Caco-2 (cell line): ENCODE data around the gene LTO1. TPM values are rescaled to one million over a fixed set of nuclear protein-coding genes. Genes with fewer than 3 reads are reported as not detected.

Experiments used
- BruUV-seq: library from RNA; stranded (reverse); fragments of 400-500 nt; replicated peaks from 2 replicates; lab custom pipeline; 2021; lab: Mats Ljungman, UMichigan
- CTCF ChIA-PET: fragments of 300-600 bp; sonication (Branson Sonifier 250); formaldehyde crosslinking; loops from one replicate; lab custom pipeline; 2022; ENCODE audit warnings: antibody characterized with exemption; lab: Charles Lee
- POLR2A ChIA-PET: fragments of 300-600 bp; sonication (Branson Sonifier 250); formaldehyde crosslinking; loops from one replicate; lab custom pipeline; 2022; ENCODE audit warnings: antibody characterized with exemption; lab: Charles Lee
- DNase-seq, 2 experiments: peaks; one replicate each; pipeline versions ENCODE4 v3.0.0 to v3.0.0-alpha.2; 2020 to 2022
- H3K27me3 ChIP-seq: replicated peaks from 2 replicates; pipeline ENCODE4 v1.6.0; 2011; ENCODE audit warnings: low read length; ENCODE audit not compliant: control insufficient read depth, insufficient read depth
- H3K36me3 ChIP-seq: 2 replicates; pipeline ENCODE4 v1.5.1; 2011; ENCODE audit warnings: low read length; ENCODE audit not compliant: control insufficient read depth, insufficient read depth
- H3K4me1 ChIP-seq: fragments of 250-450 bp; sonication (Bioruptor Pico); 2 replicates; pipeline ENCODE4 v1.5.1; 2020; ENCODE audit warnings: mild to moderate bottlenecking
- H3K4me3 ChIP-seq: 2 replicates; pipeline ENCODE4 v1.5.1; 2011; ENCODE audit warnings: low read depth, mild to moderate bottlenecking, control low read depth, low read length
- H3K9me3 ChIP-seq: fragments of 250-450 bp; sonication (Bioruptor Pico); 2 replicates; pipeline ENCODE4 v1.5.1; 2020; ENCODE audit warnings: mild to moderate bottlenecking, moderate library complexity
- H3K27ac Mint-ChIP-seq: one replicate; pipeline ENCODE4 v1.8.0; 2022; ENCODE audit warnings: mixed read lengths; ENCODE audit not compliant: unreplicated experiment
- H3K27me3 Mint-ChIP-seq: one replicate; pipeline ENCODE4 v1.8.0; 2022; ENCODE audit warnings: mixed read lengths; ENCODE audit not compliant: insufficient read depth, unreplicated experiment
- H3K36me3 Mint-ChIP-seq: one replicate; pipeline ENCODE4 v1.8.0; 2022; ENCODE audit warnings: mild to moderate bottlenecking, mixed read lengths; ENCODE audit not compliant: insufficient read depth, unreplicated experiment
- H3K4me1 Mint-ChIP-seq: one replicate; pipeline ENCODE4 v1.8.0; 2022; ENCODE audit warnings: low read depth, mixed read lengths; ENCODE audit not compliant: unreplicated experiment
- H3K4me3 Mint-ChIP-seq: one replicate; pipeline ENCODE4 v1.8.0; 2022; ENCODE audit warnings: mild to moderate bottlenecking, moderate library complexity, mixed read lengths; ENCODE audit not compliant: unreplicated experiment
- H3K9me3 Mint-ChIP-seq: one replicate; pipeline ENCODE4 v1.8.0; 2022; ENCODE audit warnings: mixed read lengths; ENCODE audit not compliant: unreplicated experiment
- intact Hi-C: fragments of 100-400 bp; cut with micrococcal nuclease; formaldehyde crosslinking; loops from one replicate; pipeline ENCODE4 v1.10.0; 2022; ENCODE audit not compliant: unreplicated experiment
- total RNA-seq: library from RNA; stranded (reverse); gene quantifications from 2 replicates; pipeline ENCODE4 v1.2.3, GENCODE V29; 2022
- TF ChIP-seq, protein P1 (sequence below), 2 experiments: fragments of 200-600 bp in 1 of 2; IDR thresholded peaks; 1 replicate in 1 of 2; 2 replicates in 1 of 2; pipeline versions ENCODE4 v1.5.1 to v1.8.0; 2011 to 2022; ENCODE audit warnings: antibody characterized with exemption in 1 of 2, control low read depth in 1 of 2, inconsistent platforms in 1 of 2, low read depth in 1 of 2, low read length in 1 of 2, mild to moderate bottlenecking in 1 of 2, moderate library complexity in 1 of 2; ENCODE audit not compliant: insufficient read depth in 1 of 2, severe bottlenecking in 1 of 2, unreplicated experiment in 1 of 2

Gene LTO1
- total RNA-seq, 1 experiment from 2014 or later: 49.3 TPM

DNA sequence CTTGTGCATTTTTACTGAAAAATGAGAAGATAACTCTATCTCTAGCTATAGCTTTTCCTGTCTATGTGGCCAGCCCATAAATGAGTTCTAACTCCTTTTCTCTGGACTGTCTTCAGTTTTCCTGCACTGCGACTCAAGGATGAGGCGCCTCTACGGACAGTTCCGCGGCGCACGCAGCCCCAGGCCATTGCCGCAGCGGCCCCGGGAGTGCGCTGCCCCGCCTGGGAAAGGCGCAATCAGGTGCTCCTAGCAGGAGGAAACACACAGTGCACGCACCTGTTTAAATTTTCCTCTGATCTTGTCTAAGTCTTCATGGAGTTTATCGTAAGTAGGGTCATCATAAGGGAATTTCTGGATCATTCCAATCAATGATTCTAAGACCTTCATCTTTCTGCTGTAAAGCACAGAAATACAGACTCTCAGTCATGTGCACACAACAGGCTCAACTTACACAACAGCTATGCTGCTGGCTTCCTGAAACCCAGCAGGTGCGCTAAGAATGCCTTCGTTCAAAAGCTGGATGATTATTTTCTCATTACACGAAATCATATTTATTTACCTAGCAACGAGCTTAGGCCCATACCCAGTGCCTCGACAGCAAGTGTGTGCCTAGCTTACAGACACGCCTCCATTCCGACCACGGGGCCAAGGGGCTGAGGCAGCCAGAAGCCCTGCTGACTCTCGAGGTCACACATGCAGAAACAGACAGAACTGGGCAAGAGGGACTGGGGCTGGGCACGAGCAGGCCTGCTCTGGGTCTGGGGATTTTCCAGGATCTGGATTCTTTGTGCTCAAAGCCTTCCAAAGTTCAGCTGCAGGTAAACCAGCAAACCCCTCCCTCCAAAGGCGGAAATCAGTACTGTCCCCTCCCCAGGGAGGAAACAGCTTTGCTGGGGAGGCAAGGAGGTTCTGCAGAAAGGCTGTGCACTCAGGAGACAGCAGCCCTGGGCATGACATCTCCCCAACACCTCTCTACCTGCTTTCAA lies 7.2 kb downstream of the LTO1 start:
- BruUV-seq: no TSS peak
- CTCF ChIA-PET: interaction anchor here (0.6 to 4.7 kb wide), 4 partner anchors 10 to 46 kb away, joined by 3 to 44 read pairs (median 4); no protein-coding TSS in a partner anchor
- Histone ChIP-seq H3K9me3 (no peaks in the 10 kb centered on the region), H3K4me3 (no peak overlapping the region), H3K27me3 (no peaks in the 10 kb centered on the region), H3K36me3 (peaks cover 10% of the 10 kb centered on the region), H3K4me1 (peaks cover 9% of the 10 kb centered on the region)
- POLR2A ChIA-PET: interaction anchor here (0.7 kb wide), 1 partner anchor 9 kb away, joined by 4 read pairs; no protein-coding TSS in a partner anchor
- intact Hi-C loops: no loop called here
- H3K4me1 Mint-ChIP-seq: peaks cover 17% of the 10 kb centered on the region
- peak; percentile 60 to 66 for DNase-seq
- no peaks in the 10 kb centered on the region for H3K27me3 Mint-ChIP-seq
- peaks cover 86% of the 10 kb centered on the region for H3K36me3 Mint-ChIP-seq
- peak overlapping the region; percentile 34 for H3K27ac Mint-ChIP-seq
- TF ChIP-seq, protein P1, sequence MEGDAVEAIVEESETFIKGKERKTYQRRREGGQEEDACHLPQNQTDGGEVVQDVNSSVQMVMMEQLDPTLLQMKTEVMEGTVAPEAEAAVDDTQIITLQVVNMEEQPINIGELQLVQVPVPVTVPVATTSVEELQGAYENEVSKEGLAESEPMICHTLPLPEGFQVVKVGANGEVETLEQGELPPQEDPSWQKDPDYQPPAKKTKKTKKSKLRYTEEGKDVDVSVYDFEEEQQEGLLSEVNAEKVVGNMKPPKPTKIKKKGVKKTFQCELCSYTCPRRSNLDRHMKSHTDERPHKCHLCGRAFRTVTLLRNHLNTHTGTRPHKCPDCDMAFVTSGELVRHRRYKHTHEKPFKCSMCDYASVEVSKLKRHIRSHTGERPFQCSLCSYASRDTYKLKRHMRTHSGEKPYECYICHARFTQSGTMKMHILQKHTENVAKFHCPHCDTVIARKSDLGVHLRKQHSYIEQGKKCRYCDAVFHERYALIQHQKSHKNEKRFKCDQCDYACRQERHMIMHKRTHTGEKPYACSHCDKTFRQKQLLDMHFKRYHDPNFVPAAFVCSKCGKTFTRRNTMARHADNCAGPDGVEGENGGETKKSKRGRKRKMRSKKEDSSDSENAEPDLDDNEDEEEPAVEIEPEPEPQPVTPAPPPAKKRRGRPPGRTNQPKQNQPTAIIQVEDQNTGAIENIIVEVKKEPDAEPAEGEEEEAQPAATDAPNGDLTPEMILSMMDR (IDR thresholded peaks at IDR 0.05; ENCODE audit: insufficient read depth in 1 of 2, low read depth in 1 of 2, low read length in 1 of 2, severe bottlenecking in 1 of 2, unreplicated experiment in 1 of 2): no peak
- H3K9me3 Mint-ChIP-seq: no peaks in the 10 kb centered on the region
- H3K4me3 Mint-ChIP-seq: no peak overlapping the region

DNA sequence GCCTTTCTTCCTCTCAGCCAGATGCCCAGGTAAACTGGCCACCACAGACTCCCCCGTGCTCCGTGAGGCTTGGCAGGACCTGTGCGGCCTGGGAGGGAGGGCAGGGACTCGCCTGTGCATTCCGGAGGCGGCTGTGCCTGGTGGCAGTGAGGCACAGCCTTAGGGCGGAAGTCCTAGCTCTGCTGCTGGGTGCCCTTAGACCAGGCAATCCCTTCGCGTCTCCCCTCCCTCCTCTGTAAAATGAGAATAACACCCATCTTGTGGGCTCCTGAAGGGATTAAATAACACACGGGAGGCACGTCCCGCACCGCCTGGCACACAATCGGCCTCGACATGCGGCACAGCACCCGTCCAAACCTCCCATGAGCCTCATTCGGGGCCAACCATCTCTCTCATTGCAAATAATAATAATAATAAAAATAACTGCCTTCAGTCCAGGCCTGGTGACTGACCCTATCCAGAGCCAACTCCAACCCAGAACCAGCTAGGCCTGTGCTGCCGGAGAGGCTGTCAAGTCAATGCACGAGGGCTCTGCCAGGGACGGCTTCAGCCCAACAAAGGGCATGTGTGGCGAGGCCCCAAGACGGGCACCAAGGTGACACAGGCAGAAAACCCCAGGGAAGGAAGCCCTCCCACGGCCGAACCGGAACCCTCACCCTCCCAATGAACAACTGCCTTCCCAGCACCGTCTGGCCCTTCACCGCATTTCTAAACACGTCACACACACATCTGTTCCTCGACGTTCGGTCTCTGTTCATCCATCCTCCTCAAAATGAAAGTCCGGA lies 8.2 kb downstream of the LTO1 start:
- POLR2A ChIA-PET: interaction anchor here (0.6 kb wide), 1 partner anchor 797 kb away, joined by 3 read pairs; no protein-coding TSS in a partner anchor
- Histone ChIP-seq H3K4me3 (no peak overlapping the region), H3K36me3 (peaks cover 10% of the 10 kb centered on the region), H3K4me1 (peaks cover 9% of the 10 kb centered on the region), H3K9me3 (no peaks in the 10 kb centered on the region), H3K27me3 (no peaks in the 10 kb centered on the region)
- intact Hi-C loops: no loop called here
- Mint-ChIP-seq H3K9me3 (no peaks in the 10 kb centered on the region), H3K4me1 (peaks cover 17% of the 10 kb centered on the region), H3K27ac (peak overlapping the region; percentile 34), H3K36me3 (peaks cover 78% of the 10 kb centered on the region), H3K4me3 (no peak overlapping the region), H3K27me3 (no peaks in the 10 kb centered on the region)
- CTCF ChIA-PET: interaction anchor here (0.9 kb wide), 1 partner anchor 8 kb away, joined by 4 read pairs; the partner anchor contains the start of gene LTO1
- BruUV-seq: no TSS peak
- no peak for DNase-seq
- TF ChIP-seq, protein P1 (IDR thresholded peaks at IDR 0.05; ENCODE audit: insufficient read depth in 1 of 2, low read depth in 1 of 2, low read length in 1 of 2, severe bottlenecking in 1 of 2, unreplicated experiment in 1 of 2): no peak

DNA sequence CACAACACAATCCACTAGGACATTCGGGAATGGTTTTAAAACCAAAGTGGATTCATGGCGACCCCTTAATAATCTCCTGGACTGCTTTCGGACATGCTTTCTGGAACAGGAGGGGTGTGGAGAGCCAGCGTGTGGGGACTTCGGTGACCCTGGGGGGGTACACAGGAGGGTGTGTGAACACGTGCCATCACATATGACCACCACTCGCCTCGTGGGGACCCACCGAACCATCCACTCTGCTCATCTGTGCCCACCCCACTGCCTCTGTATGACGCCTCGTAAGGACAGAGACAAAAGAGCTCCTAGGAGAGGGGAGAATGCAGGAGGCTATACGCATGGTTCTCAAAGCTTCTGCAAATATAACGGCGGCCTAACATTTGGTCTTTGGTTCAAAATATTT lies 8.9 kb downstream of the LTO1 start:
- Mint-ChIP-seq H3K4me3 (no peak overlapping the region), H3K9me3 (no peaks in the 10 kb centered on the region), H3K36me3 (peaks cover 74% of the 10 kb centered on the region), H3K27me3 (no peaks in the 10 kb centered on the region), H3K4me1 (peaks cover 17% of the 10 kb centered on the region), H3K27ac (no peak overlapping the region)
- H3K4me1 ChIP-seq: peaks cover 9% of the 10 kb centered on the region
- BruUV-seq: no TSS peak
- peaks cover 10% of the 10 kb centered on the region for H3K36me3 ChIP-seq
- H3K4me3 ChIP-seq: no peak overlapping the region
- TF ChIP-seq, protein P1 (IDR thresholded peaks at IDR 0.05; ENCODE audit: insufficient read depth in 1 of 2, low read depth in 1 of 2, low read length in 1 of 2, severe bottlenecking in 1 of 2, unreplicated experiment in 1 of 2): no peak
- intact Hi-C loops: no loop called here
- POLR2A ChIA-PET: interaction anchor here (0.6 kb wide), 1 partner anchor 796 kb away, joined by 3 read pairs; no protein-coding TSS in a partner anchor
- no peaks in the 10 kb centered on the region for H3K9me3 ChIP-seq
- CTCF ChIA-PET: interaction anchor here (0.9 kb wide), 1 partner anchor 9 kb away, joined by 4 read pairs; the partner anchor contains the start of gene LTO1
- no peak for DNase-seq
- no peaks in the 10 kb centered on the region for H3K27me3 ChIP-seq
